SU-DHL-6 (cell line): ENCODE data around the gene CCDC107.

Source experiments
- EZH2phosphoT487 ChIP-seq: fragments of 200-600 bp; sonication (generic), shearing (Covaris generic); conservative IDR thresholded peaks from 2 replicates; pipeline ENCODE4 v1.6.1; 2018; ENCODE audit warnings: mild to moderate bottlenecking, antibody characterized with exemption, low read length, moderate library complexity, mixed read lengths
- TF ChIP-seq, protein P1 (sequence below): fragments of 200-600 bp; sonication (generic); IDR thresholded peaks from one replicate; pipeline ENCODE4 v1.5.1; 2017; ENCODE audit warnings: antibody characterized with exemption, mild to moderate bottlenecking, low read length, moderate library complexity; ENCODE audit not compliant: insufficient read depth, poor library complexity, severe bottlenecking

- TF ChIP-seq, protein P1, sequence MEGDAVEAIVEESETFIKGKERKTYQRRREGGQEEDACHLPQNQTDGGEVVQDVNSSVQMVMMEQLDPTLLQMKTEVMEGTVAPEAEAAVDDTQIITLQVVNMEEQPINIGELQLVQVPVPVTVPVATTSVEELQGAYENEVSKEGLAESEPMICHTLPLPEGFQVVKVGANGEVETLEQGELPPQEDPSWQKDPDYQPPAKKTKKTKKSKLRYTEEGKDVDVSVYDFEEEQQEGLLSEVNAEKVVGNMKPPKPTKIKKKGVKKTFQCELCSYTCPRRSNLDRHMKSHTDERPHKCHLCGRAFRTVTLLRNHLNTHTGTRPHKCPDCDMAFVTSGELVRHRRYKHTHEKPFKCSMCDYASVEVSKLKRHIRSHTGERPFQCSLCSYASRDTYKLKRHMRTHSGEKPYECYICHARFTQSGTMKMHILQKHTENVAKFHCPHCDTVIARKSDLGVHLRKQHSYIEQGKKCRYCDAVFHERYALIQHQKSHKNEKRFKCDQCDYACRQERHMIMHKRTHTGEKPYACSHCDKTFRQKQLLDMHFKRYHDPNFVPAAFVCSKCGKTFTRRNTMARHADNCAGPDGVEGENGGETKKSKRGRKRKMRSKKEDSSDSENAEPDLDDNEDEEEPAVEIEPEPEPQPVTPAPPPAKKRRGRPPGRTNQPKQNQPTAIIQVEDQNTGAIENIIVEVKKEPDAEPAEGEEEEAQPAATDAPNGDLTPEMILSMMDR: peak; percentile 37
- TF ChIP-seq EZH2phosphoT487: no peak
Observed at GRCh38 chr9:35664531-35665470, 6.7 kb downstream of the CCDC107 start, which contains the start of gene ARHGEF39.
